Endothelial cell (in vitro differentiated cells): ENCODE data around the gene MANEA. TPM values are rescaled to one million over a fixed set of nuclear protein-coding genes. Genes with fewer than 3 reads are reported as not detected.

Experiments used
- DNase-seq: peaks from one replicate; pipeline ENCODE4 v3.0.0; 2021; ENCODE audit warnings: low spot score
- H3K27ac Mint-ChIP-seq: one replicate; pipeline ENCODE4 v1.8.0; 2021; ENCODE audit warnings: mixed read lengths, inconsistent platforms; ENCODE audit not compliant: unreplicated experiment
- H3K27me3 Mint-ChIP-seq: one replicate; pipeline ENCODE4 v1.8.0; 2021; ENCODE audit warnings: mild to moderate bottlenecking, moderate library complexity, mixed read lengths, inconsistent platforms; ENCODE audit not compliant: unreplicated experiment
- H3K36me3 Mint-ChIP-seq: one replicate; pipeline ENCODE4 v1.8.0; 2021; ENCODE audit warnings: mild to moderate bottlenecking, low read depth, mixed read lengths, inconsistent platforms; ENCODE audit not compliant: unreplicated experiment
- H3K4me1 Mint-ChIP-seq: one replicate; pipeline ENCODE4 v1.8.0; 2021; ENCODE audit warnings: mild to moderate bottlenecking, mixed read lengths, inconsistent platforms; ENCODE audit not compliant: unreplicated experiment
- H3K4me3 Mint-ChIP-seq: one replicate; pipeline ENCODE4 v1.8.0; 2021; ENCODE audit warnings: mild to moderate bottlenecking, mixed read lengths, inconsistent platforms; ENCODE audit not compliant: unreplicated experiment
- H3K9me3 Mint-ChIP-seq: one replicate; pipeline ENCODE4 v1.8.0; 2021; ENCODE audit warnings: mixed read lengths, inconsistent platforms; ENCODE audit not compliant: unreplicated experiment
- CTCF ChIP-seq: fragments of 200-600 bp; sonication (generic); IDR thresholded peaks from one replicate; pipeline ENCODE4 v1.5.0; 2021; ENCODE audit warnings: antibody characterized with exemption; ENCODE audit not compliant: unreplicated experiment
- total RNA-seq: library from RNA; stranded (reverse); fragmentation: NEBNext Ultra II Directional; extraction: Animal tissue kit (Norgen Biotek cat#: 25700); gene quantifications from one replicate; pipeline ENCODE4 v1.2.1, GENCODE V29; 2021; ENCODE audit not compliant: unreplicated experiment

Gene MANEA
- total RNA-seq, 1 donor from 2014 or later = 7.5 TPM

- Mint-ChIP-seq H3K4me1 (no peaks in the 10 kb centered on the region), H3K27ac (no peak overlapping the region), H3K9me3 (no peaks in the 10 kb centered on the region), H3K27me3 (no peaks in the 10 kb centered on the region), H3K36me3 (no peaks in the 10 kb centered on the region), H3K4me3 (no peak overlapping the region)
- no peak for DNase-seq
- TF ChIP-seq CTCF = no peak
Observed at GRCh38 chr6:95658886-95659285, 81.6 kb downstream of the MANEA start.
